Measurements from ENCODE around the gene MMP23B. TPM values are rescaled to one million over a fixed set of nuclear protein-coding genes. Genes with fewer than 3 reads are reported as not detected.

The MMP23B gene
- total RNA-seq, 1 donor from 2014 or later: 17.2 TPM

Other genes starting within 250 kb of the MMP23B start
- 162 TPM for gene CCNL2, start 232.8 kb upstream of the MMP23B start, total RNA-seq
- 122 TPM for gene MRPL20, start 224.9 kb upstream of the MMP23B start, total RNA-seq
- 4.1 TPM for gene ANKRD65, start 210.9 kb upstream of the MMP23B start, total RNA-seq
- 41.1 TPM for gene VWA1, start 196.5 kb upstream of the MMP23B start, total RNA-seq
- 0.51 TPM for gene ATAD3C, start 182.5 kb upstream of the MMP23B start, total RNA-seq
- gene ATAD3B, start 160.4 kb upstream of the MMP23B start, total RNA-seq: 12.6 TPM
- gene ATAD3A, start 120.0 kb upstream of the MMP23B start, total RNA-seq: 26.2 TPM
- gene TMEM240, start 91.5 kb upstream of the MMP23B start, total RNA-seq: 1.4 TPM
- 144 TPM for gene SSU72, start 57.3 kb upstream of the MMP23B start, total RNA-seq
- gene FNDC10, start 32.0 kb upstream of the MMP23B start, total RNA-seq: 2.9 TPM
- gene MIB2, start 16.7 kb upstream of the MMP23B start, total RNA-seq: 37.9 TPM
- gene CDK11B, start 26.8 kb downstream of the MMP23B start, total RNA-seq: 20.8 TPM
- 27.7 TPM for gene SLC35E2B, start 60.6 kb downstream of the MMP23B start, total RNA-seq
- 45.5 TPM for gene CDK11A, start 92.2 kb downstream of the MMP23B start, total RNA-seq
- gene NADK, start 146.3 kb downstream of the MMP23B start, total RNA-seq: 165 TPM

All from mesenteric fat pad (tissue), 1 donor.